ENCODE measurements around the gene MIPEP. TPM values are rescaled to one million over a fixed set of nuclear protein-coding genes. Genes with fewer than 3 reads are reported as not detected.

MIPEP gene
- total RNA-seq, 4 donors from 2014 or later: 12.1 to 25.7 (median 19.5) TPM

- no peak for DNase-seq
- TF ChIP-seq POLR2A (IDR thresholded peaks at IDR 0.05): no peak
- no peak for TF ChIP-seq CTCF (IDR thresholded peaks at IDR 0.05)
- 88 to 91% methylated on average over 3 of the region's 3 CpGs for WGBS, 2 donors
- Histone ChIP-seq H3K36me3 (no peaks in the 10 kb centered on the region), H3K9me3 (no peaks in the 10 kb centered on the region), H3K4me1 (peaks cover 0 to 9% (median 6%) of the 10 kb centered on the region in 3 donors), H3K4me3 (no peak overlapping the region), H3K27me3 (no peaks in the 10 kb centered on the region), H3K27ac (no peak overlapping the region)
- intact Hi-C loops (cut with DNase I): no loop called here
Measured at GRCh38 chr13:23813635-23814034, 75.6 kb downstream of the MIPEP start.

- 59 to 63% methylated on average over 3 of the region's 3 CpGs for WGBS, 2 donors
- H3K27me3 ChIP-seq: no peaks in the 10 kb centered on the region
- no peaks in the 10 kb centered on the region for H3K36me3 ChIP-seq
- H3K4me3 ChIP-seq: no peak overlapping the region
- intact Hi-C loops (cut with DNase I): no loop called here
- no peaks in the 10 kb centered on the region for H3K9me3 ChIP-seq
- DNase-seq: no peak
- TF ChIP-seq POLR2A (IDR thresholded peaks at IDR 0.05) (no peak), CTCF (IDR thresholded peaks at IDR 0.05) (no peak)
- H3K4me1 ChIP-seq: peaks cover 0 to 9% (median 6%) of the 10 kb centered on the region in 3 donors
- H3K27ac ChIP-seq: peak overlapping the region in 1 of 4 donors; percentile 44
Measured at GRCh38 chr13:23811366-23812062, 77.7 kb downstream of the MIPEP start.

- Histone ChIP-seq H3K27me3 (no peaks in the 10 kb centered on the region), H3K9me3 (no peaks in the 10 kb centered on the region), H3K4me1 (peaks cover 0 to 9% (median 6%) of the 10 kb centered on the region in 3 donors), H3K36me3 (peaks cover 0 to 2% (median 0%) of the 10 kb centered on the region in 3 donors), H3K27ac (peak overlapping the region in 2 of 4 donors; percentile 7 to 44), H3K4me3 (no peak overlapping the region)
- no peak for DNase-seq
- TF ChIP-seq POLR2A (IDR thresholded peaks at IDR 0.05) (no peak), CTCF (IDR thresholded peaks at IDR 0.05) (no peak)
- WGBS, 2 donors: 62 to 65% methylated on average over 7 of the region's 7 CpGs
- intact Hi-C loops (cut with DNase I): no loop called here
Measured at GRCh38 chr13:23810685-23811240, 78.4 kb downstream of the MIPEP start.

- no peak overlapping the region for H3K27ac ChIP-seq
- DNase-seq: no peak
- H3K4me3 ChIP-seq: no peak overlapping the region
- 91 to 94% methylated on average over 1 of the region's 1 CpG for WGBS, 2 donors
- no peaks in the 10 kb centered on the region for H3K27me3 ChIP-seq
- TF ChIP-seq POLR2A (IDR thresholded peaks at IDR 0.05) (no peak), CTCF (IDR thresholded peaks at IDR 0.05) (no peak)
- no peaks in the 10 kb centered on the region for H3K9me3 ChIP-seq
- peaks cover 0 to 9% (median 6%) of the 10 kb centered on the region in 3 donors for H3K4me1 ChIP-seq
- H3K36me3 ChIP-seq: peaks cover 0 to 19% (median 0%) of the 10 kb centered on the region in 3 donors
- intact Hi-C loops (cut with DNase I): no loop called here
Measured at GRCh38 chr13:23808803-23809202, 80.4 kb downstream of the MIPEP start.

GRCh38 chr13:23806874-23807526 lies 82.2 kb downstream of the MIPEP start:
- H3K27me3 ChIP-seq: no peaks in the 10 kb centered on the region
- intact Hi-C loops (cut with DNase I): no loop called here
- H3K9me3 ChIP-seq: no peaks in the 10 kb centered on the region
- H3K4me1 ChIP-seq: peaks cover 0 to 9% (median 6%) of the 10 kb centered on the region in 3 donors
- TF ChIP-seq CTCF (IDR thresholded peaks at IDR 0.05) (no peak), POLR2A (IDR thresholded peaks at IDR 0.05) (no peak)
- H3K36me3 ChIP-seq: peaks cover 0 to 21% (median 0%) of the 10 kb centered on the region in 3 donors
- H3K27ac ChIP-seq: no peak overlapping the region
- 54 to 60% methylated on average over 4 of the region's 4 CpGs for WGBS, 2 donors
- DNase-seq: no peak
- no peak overlapping the region for H3K4me3 ChIP-seq

All from esophagus squamous epithelium (tissue), 5 donors.